Measurements from ENCODE around the gene TBC1D22A.
"Not testable (repeated sequence)": the region's sequence is repeated elsewhere in the genome, so short reads cannot be mapped to it uniquely, and the experiment has no call there.

Gene TBC1D22A

DNA sequence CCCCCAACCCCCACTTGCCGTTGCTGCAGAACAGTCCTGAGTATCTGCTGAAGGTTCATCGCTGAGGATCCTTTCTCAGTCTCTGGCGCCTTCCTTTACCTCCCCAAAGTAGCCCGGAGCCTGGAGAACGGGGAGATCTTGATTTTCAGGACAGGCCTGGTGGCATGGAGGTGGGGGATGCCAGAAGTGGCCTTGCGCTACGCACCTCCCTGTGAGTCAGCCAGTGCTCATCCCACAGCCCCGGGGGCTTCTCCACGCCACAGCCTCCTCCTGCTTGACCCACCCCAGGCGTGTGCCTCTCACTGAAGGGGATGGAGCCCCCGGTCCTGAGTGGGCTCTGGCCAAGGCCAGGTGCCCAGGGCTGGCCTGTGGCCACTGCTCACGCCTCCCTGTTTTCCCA is 339.6 kb downstream of the TBC1D22A start:
- no peak for DNase-seq (ENCODE audit: low read depth in 2 of 2)

DNA sequence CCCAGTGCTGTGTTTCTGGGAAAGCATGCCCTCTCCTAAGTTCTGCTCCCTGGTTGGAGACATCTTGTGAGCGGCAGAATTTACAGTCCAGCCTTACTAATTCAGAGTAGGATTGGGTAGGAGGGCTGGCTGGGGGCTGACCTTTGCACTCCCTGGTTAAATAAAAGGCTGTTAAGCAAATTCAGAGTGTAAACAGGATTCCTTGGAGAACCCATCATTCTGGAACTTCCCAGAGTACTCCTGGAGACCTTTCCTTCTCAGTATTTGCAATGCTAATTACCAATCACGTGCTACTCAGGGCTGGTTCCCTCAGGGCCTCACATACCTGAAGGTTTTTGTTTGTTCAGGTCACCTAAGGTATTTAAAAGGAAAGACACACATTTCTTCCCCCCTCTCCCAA is 340.2 kb downstream of the TBC1D22A start:
- DNase-seq (ENCODE audit: low read depth in 2 of 2), result no peak

GRCh38 chr22:47105085-47105484 is 342.6 kb downstream of the TBC1D22A start:
- no peak for DNase-seq (ENCODE audit: low read depth in 2 of 2)

- no peak for DNase-seq (ENCODE audit: low read depth in 2 of 2)
Observed at GRCh38 chr22:47106806-47107205, 344.4 kb downstream of the TBC1D22A start.

DNA sequence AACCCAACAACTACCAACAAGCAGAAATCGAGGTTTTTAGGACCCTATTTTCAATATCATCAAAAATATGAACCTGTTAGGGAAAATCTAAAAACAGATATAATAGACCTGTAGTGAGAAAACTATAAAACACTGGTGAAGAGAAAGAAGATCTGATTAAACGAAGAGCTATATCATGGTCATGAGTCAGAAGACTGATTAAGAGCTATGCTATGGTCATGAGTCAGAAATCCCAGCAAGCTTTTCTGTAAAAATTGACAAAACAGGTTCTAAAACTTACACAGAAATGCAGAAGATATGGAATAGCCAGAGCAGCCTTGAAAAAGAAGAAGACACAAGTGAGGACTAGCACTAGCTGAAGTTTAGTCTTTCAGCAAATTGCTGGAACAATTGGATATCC is 345.0 kb downstream of the TBC1D22A start:
- no peak for DNase-seq (ENCODE audit: low read depth in 2 of 2)

DNA sequence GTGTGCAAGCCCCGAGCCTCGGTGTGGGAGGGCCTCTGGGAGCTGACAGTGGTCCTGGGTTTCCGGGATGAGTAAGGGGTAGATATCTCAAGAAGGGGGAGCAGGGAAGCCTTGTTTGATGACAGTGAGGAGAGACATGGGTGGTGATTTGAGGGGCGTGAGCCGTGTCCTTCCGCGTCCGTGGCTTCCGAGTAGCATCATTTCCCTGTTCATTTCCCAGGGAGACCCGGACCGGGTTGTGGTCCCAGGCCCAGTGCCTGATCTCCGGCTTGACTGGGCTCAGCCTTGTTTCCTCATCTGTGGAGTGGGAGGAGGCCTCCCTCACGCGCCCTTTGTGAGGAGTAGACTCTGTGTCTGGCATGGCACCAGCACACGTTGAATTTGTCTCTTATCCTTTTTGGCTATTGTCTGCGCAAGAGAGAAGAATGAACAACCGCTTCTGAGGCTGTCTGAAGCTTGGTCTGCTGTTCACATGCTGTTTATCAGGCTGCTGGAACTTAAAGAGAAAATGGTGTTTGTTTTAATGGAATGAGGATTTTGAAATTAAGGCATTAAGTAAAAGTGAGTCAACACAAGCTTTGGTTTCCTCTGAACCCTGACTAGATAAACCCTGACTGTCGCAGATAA is 348.5 kb downstream of the TBC1D22A start:
- DNase-seq (ENCODE audit: low read depth in 2 of 2), result no peak

DNA sequence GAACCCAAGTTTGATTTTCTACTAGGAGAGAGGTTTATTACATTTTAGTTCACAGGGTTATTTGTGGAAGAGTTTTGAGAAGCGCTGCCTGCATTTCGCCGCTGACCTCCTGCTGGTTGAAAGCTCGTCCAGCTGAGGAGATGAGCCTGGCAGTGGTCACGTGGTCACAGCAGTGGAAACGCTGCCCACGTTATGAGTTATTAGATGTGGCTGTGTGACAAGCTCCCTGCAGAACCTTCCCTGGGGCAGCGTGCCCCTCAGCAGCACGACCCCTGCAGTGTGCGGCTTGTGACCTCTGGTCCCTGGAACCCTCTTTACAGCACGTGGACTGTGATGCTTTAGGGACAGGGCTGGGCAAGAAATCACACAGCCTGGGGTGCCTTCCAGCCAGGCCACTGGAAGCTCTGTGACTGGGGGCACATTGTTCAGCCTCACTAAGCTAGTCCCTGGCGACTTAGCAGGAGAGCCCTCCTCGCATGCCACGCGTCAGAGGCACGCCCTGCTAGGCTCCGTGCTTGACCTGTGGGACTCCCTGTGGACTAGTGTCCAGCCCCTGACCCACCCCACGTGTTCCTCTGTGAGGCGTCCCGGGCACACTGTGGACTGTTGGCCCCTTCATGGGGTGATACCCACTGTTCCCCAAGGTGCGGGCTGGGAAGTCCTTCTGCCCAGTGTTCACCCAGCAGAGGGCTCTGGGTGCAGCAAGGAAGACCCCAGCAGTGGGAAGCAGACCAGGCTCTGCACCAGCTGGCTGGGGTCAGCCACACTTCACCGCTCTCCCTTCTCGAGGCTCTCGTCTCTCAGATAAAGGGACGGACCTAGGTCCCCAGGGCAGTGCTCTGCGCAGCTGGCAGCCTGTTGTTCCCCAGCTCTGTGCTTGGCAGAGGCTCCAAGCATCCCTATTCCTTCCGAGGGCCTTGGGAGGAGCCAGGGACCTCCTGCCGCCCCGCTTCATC is 349.5 kb downstream of the TBC1D22A start:
- DNase-seq (ENCODE audit: low read depth in 2 of 2), result no peak

DNA sequence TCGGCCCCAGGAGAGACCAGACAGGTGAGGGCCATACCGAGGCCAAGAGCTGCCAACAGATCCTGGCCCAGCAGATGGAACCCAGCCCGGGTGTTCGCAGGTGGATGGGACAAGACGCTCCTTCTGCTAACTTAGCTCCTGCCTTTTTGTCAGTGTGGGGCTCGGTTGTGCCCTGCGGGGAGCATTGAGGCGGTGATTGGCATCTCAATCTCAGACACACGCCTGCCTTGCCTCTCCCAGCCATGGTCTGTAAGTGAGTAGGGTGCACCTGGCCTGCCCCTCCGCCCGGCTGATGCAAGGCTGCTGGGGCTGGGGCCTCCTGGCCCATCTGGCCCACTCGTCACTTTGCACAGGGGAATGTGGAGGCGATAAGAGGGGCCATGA is 350.1 kb downstream of the TBC1D22A start:
- no peak for DNase-seq (ENCODE audit: low read depth in 2 of 2)

GRCh38 chr22:47112994-47113852 is 350.8 kb downstream of the TBC1D22A start:
- DNase-seq (ENCODE audit: low read depth in 2 of 2), result no peak

DNA sequence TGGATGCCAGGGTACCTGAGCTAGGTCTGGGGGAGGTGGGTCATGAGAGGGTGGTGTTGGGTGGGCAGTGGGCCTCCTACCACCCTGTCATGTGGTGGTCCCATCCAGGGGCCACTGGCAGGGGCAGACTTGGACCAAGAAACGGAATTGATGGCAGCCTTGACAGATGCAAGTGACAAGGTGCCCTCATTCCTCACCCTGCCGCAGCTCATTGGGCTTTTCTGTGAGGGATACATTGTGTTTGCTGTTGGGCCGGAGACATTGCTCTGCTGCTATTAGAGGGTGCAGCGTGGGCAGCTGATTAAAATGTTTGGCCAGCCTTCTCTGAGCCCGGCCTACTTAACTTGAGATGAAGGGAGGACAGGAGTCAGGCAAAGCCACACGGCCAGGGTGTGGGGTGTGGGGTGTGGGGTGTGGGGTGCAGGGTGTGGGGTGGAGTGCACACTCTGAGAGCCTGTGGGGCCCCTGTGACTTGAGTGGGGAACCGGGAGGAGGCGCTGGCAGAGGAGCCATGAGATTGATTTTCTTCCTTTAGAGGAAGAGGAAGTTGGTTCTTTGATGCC is 351.5 kb downstream of the TBC1D22A start:
- DNase-seq (ENCODE audit: low read depth in 2 of 2), result no peak

GRCh38 chr22:47114813-47115517 is 352.5 kb downstream of the TBC1D22A start:
- DNase-seq (ENCODE audit: low read depth in 2 of 2), result no peak

- DNase-seq (ENCODE audit: low read depth in 2 of 2), result no peak
Observed at GRCh38 chr22:47115518-47115890, 353.1 kb downstream of the TBC1D22A start.

DNA sequence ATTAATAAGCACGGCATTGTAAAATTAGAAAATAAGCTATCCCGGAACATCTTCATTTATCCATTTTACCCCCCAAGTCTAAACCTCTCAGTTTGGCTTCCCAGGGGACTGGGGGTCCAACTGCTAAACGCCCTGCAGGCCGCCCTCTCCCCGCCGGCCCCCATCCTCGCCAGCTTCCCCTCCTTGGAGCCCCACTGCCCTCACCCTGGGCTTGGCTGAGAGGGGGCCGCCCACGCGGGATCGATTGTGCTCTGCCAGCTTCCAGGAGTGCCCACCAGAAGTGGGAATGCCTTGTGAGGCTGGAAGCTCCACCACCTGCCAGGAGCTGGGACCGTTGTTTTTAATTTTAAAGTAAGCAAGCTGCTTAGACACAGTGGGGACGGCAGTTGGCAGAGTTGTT is 353.5 kb downstream of the TBC1D22A start:
- no peak for DNase-seq (ENCODE audit: low read depth in 2 of 2)

- DNase-seq (ENCODE audit: low read depth in 2 of 2), result no peak
Observed at GRCh38 chr22:47116426-47117341, 354.2 kb downstream of the TBC1D22A start.

- not testable (repeated sequence) for DNase-seq (ENCODE audit: low read depth in 2 of 2)
Observed at GRCh38 chr22:47117442-47117841, 355.0 kb downstream of the TBC1D22A start.

GRCh38 chr22:47119181-47119580 is 356.7 kb downstream of the TBC1D22A start:
- no peak for DNase-seq (ENCODE audit: low read depth in 2 of 2)

- no peak for DNase-seq (ENCODE audit: low read depth in 2 of 2)
Observed at GRCh38 chr22:47120399-47120798, 357.9 kb downstream of the TBC1D22A start.

DNA sequence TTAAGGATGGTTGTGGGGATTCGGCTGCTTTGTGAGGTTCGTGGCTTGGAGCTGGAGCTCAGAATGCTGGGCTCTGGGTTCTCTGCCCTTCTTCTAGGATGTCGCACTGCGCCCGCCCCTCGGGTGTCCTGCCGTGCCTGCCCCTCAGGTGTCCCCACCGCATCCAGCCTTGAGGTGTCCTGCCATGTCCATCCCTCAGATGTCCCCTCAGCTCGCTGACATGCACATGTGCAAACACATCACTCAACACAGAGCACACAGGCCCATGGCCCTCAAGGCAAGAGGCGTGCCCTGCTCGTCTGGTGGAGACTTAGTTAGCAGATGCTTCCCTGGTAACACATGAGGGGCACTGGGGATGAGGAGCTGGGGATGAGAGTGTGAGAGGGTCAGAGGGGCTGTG is 359.3 kb downstream of the TBC1D22A start:
- DNase-seq (ENCODE audit: low read depth in 2 of 2), result no peak

GRCh38 chr22:47122441-47123000 is 360.1 kb downstream of the TBC1D22A start:
- no peak for DNase-seq (ENCODE audit: low read depth in 2 of 2)

All from stimulated activated CD4-positive, alpha-beta T cell treated with anti-CD3 and anti-CD28 coated beads, Interleukin-12 subunit alpha, Interleukin-12 subunit beta, amount 100 ng/mL, for 24 hours (primary cell).